Activated CD4-positive, alpha-beta T cell treated with anti-CD3 and anti-CD28 coated beads for 1 hour (primary cell): ENCODE data around the gene ASB13.

Experiments used
- DNase-seq: peaks from one replicate; pipeline ENCODE4 v3.0.0-alpha.2; 2020

Gene ASB13

DNA sequence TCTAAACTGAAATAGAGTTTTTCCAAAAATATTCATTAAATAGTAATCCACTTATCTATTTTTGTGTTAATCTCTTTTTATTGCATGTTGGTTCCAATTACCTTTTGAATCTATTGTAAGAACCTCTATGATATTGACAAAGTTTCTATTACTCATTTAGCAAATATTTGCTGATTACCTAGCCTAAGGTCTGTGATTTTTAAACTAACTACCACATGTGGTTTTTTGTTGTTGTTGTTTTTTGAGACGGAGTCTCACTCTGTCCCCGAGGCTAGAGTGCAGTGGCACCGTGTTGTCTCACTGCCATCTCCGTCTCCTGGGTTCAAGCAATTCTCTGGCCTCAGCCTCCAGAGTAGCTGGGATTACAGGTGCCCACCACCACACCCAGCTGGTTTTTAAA lies 2.0 kb upstream of the ASB13 start:
- no peak for DNase-seq

DNA sequence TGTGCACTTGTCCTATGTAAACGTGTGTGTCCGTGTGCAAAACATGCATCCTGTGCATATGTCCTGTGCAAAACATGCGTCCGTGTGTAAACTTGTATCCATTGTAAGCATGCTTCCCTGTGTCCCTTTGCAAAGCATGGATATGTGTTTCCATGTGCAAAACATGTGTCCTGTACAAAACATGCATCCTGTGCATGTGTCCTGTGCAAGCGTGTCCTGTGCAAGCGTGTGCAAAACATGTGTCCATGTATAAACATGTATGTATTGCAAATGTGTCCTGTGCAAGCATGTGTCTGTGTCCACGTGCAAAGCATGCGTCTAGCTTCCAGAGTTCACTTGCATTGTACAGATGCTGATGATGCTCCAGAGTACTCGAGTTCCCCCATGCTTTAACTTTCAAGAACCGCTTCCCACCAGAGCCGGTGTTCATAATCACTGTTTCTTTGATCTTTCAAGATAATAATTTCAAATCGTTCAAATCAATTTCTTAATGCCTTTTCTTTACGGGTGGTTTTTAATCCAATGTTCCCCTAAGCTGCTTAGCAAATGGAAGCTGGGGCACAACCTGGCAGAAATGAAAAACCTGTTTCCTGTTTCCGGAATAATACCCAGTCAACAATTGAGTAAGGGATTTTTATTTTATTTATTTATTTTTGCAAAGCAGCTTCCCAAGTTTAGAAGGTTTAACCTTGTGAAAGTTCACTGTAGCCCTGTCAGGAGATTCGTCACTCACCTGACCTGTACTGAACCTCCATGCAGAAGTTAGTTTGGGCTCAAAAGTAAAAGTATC lies 641 bp upstream of the ASB13 start:
- DNase-seq, result no peak

DNA sequence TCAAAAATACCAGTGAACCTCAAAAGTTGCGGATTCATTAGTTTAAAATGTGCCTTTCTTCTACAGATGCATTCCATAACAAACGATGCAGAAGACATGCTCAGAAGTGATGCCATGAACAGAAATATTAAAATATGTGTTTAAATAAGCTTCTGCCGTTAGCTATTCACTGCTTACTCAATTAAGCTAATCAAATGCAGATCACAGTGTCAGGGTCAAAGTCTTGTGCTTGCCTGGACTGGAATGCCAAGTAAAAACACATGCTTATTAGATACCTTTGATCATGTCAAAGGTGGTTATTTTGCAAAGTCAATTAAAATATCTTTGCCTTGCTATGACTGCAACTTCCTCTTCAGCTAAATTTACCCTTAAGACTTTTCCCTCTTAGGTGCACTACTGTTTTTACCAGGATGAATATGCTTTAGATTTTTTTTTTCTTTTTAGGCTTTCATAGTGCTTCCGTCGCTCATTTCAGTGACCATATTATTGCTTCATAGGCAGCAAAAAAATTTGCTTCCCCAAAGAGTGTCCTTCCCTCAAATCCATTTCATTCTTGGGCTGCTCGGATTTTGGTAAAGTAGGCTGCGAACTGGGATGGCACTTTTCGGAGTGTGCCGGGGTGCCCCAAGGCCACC lies 905 bp downstream of the ASB13 start:
- DNase-seq, result no peak

DNA sequence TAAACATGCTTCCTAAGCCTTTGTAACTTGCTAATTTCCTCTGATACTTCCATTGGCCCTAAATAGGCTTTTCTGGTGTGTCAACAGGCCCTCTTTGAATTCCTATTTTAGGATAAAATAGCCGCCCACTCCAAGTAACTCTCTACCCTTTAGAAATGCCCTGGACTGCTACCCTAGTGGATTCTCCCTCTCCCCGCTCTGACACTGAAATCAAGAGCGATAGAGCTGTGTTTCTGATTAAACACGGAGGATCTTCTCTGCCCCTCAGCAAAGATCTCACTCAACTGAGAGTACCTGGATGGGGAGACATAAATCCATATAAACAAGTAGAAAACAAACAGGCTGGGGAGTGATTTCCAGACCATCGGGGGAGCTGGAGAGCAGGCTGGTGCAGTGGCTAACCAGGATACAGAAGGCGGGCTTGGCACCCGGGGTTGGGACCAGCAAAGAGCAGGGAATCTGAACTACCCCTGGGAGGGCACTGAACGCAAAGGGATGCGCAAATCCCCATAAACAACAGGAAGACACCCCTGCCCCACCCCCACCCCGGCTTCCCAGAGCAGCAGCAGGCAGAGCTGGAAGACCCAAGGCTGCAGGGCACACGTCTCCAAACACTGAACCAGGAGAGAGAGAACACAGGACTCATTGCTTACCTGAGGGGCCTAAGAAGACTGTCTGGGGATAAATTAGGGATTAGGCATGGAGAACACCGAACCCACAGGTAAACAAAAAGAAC lies 2.5 kb downstream of the ASB13 start:
- DNase-seq, result no peak

DNA sequence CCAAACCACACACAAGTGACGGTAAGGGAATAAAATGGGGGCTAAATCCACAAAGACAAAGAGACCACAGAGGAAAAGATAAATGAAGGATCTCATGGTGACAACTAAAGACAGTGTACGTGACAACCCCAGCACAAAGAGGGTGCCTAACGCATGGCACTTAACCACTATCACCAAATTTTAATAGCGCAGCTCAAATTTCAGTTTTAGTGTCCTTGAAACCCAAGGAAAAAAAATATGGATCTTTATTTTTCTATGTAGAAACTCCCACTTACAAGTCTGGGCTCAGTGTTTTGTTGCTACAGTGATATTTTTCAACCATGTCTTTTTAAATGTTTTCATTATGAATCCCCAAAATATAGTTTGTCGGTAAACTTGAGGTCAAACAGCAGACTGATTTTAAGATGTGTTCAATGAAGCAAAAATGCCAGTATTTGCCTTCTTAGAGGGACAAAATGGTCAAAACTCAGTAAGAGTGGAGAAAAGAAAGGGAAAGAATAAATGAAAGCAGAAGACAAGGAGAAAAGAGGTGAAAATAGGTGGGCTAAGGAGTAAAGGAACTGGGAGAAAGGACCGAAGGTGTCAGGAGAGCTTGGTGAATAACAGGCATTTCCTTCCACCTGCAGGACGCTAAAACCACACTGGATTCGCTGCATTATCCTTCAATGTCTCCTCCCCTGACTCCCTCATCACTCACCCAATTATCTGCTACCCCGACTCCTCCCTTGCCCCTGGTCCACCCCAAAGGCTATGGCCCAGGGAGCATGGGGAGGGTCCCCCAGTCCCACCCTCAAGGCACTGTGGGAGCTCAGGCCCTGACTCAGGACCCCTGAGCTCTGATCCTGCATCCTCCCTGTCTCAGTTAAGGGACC lies 3.5 kb downstream of the ASB13 start:
- DNase-seq, result no peak

DNA sequence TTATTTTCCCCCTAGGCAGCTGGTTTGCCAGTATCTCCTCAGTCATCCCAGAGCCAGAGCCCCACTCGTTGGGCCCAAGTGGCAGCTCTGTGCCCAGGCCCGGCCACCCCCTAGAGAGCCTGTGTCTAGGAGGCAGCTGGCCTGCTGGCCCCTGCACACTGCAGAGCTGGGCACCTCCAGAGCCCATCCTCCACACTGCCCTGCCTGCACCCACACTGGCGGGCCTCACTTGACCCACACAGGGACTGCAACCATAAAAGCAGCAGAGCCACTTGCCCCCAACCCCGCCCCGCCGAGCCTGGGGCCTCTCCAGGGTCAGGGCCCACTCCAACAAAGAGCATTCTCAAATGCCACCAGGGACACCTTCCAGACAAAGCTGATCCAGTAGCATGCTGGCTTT lies 5.4 kb downstream of the ASB13 start:
- DNase-seq, result no peak

DNA sequence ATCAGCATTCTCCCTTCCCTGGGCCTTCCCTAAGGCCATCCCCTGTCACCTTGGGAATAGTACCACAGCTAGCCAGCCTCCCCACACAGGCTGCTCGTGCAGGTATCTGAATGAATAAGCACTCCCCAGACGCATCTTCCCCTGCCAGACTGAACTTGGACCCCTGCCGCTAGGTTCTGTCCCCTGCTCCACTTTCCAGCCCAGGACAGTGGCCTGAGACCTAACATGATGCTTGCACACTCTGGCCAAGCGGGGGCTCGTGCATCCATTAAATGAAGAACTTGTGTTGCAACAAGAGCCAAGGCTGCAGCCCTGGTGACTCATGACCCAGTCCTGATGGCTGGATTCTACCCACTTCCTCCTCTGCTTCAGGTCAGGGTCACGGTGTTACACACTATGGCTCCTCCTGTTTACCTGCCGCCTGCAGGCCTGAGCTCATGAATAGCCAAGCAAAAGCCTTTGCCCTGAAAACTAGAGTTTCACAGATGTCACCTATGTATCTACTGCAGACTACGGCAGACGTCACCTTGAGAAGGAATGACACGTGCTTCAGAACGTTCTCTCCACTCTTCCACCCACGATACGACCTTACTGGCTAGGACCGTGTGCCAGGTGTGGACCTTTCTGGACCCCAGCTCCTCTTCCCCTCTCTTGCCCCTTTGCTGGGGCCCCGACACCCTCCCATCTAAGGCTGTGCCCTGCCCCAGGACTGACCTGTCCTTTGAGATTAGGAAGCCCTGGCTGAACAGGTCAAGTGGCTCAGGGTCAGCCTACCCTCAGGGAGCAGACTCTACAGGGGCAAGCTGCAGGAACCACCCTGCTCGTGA lies 6.5 kb downstream of the ASB13 start:
- no peak for DNase-seq

DNA sequence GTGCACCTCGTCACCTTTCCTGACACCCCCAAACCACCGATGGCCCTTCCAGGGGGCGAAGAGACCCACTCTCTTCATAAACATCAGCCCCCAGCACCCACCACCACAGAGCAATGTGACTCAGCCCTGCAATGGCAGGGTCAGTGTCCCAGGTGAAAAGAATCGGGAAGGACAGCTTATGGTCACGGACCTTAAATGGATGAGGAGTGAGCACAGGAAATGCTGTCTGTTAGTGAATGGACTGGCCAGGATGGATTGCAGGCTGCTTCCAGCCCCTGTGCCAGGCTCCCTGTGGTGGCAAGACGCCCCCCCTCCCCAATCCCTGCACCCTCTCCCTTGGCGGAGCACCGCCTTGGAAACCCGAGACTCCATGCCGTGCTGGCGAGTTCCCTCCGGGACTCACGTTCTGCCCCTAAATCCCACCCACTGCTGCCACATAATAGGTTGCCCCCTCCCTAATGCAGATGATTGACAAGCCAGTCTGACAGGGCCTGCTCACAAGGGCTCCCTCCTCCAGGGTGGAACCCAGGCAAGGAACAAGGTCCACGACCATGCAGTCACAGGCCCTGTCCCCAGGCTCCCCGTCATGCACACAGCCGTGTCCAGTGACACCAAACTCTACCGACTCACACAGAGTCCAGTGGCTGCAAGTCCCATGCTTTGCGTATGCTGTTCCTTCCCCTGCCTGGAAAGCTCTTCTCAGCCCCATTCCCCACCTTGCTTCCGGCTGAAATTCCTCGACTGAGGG lies 7.3 kb downstream of the ASB13 start:
- DNase-seq, result no peak

DNA sequence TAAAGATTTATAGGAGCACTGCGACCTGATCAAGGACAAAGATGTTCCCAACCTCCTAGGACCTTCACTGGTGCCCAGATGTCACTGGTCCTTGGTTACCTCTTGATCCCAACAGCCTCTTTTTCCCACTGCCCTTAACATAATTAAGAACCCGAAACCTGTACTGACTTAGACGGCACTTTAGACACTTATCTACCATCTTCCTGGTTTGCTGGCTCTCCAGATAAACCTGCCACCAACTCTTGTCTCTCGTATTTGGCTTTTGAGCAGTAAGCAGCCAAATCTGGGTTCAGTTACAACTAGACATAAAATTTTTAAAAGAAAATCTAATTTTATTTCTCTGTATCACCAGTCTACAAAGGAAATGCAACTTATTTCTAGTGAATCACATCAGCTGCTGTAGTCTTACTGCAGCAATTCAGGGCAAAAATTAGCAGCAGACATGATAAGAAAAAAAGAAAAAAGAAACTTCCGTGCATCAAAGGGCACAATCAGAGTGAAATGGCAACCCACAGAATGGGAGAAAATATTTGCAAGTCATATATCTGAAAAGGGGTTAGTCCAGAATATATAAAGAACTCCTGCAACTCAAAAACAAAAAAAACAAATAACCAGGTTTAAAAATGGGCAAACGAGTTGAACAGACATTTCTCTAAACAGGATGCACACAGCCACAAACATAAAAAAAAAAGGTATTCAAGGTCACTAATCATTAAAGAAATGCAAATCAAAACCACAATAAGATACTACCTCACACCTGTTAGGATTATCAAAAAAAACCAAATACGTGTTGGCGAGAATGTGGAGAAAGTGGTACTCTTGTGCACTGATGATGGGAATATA lies 9.4 kb downstream of the ASB13 start:
- DNase-seq, result no peak

DNA sequence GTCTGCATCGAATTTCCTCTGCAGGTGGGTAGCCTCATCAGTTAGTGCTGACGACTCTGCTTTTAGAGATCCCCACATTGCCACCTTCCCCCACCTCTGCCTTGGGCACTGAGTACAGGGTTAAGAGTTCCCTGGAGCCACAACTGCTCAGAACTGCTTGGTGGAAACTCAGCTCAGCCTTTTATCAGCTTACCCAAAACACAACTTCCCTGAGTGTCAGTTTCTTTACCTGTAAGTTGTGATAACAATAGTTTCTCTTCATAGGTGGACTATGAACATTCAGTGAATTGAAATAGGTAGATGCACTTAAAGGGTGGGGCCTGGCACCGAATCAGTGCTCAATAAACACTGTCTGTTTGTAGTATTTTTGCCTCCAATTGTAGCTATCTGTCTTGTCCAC lies 11.3 kb downstream of the ASB13 start:
- DNase-seq, result no peak

DNA sequence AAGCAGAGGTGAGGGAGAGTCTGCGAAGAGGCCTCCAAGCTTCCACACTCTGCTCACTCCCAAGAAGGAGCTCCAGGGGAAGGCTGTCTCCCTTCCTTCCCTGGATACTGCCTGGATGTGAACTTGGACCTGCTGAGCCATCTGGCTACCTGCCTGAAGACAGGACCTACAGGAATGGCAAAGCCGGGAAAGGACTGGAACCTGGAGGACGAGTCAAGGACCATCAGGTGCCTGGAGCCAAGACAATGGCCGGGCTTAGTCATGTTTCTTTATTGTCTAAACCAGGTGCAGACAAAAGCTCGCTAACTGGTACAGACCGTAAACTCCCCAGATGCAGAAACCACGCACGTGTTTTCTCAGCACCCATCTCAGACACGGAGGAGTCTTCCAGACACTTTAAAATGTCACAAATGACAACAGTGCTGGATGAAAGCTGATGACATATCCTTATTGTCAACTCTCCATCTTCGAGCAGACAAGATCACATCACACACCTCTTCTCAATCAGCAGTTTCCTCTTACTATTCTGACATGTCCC lies 12.1 kb downstream of the ASB13 start:
- DNase-seq, result no peak

DNA sequence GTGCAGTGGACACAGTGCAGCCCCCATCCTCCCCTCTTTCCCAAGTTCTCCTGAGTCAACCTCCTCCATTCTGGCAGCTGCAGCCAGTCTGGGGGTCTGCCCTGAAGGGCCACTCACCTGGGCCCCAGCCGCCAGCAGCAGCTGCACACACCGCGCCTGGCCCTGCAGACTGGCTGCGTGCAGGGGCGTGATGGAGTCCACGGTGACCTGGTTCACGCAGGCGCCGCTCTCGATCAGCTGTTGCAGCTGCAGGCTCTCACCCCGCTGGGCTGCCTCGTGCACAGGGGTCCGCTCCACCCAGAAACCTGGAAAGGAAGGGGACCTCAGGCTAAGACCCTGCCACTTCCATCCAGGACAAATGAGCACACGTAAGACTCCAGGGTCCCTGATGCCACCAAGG lies 13.6 kb downstream of the ASB13 start:
- DNase-seq, result no peak

DNA sequence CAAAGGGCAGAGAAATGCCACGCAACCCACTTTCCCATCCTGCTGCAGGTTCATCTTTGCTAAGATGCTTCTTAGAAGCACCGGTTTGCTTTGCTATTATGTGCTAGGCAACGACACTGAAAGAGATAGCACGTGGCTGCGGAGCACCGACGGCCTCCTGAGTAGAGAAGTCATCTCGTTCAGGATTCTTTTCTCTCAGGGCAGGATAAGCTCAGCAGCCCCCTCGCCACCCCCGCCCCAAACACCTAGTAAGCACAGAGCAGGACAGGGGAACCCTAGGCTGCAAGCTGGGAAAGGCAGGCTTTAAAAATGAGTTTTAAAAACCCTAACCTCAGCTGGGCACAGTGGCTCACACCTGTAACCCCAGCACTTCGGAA lies 15.0 kb downstream of the ASB13 start:
- no peak for DNase-seq

DNA sequence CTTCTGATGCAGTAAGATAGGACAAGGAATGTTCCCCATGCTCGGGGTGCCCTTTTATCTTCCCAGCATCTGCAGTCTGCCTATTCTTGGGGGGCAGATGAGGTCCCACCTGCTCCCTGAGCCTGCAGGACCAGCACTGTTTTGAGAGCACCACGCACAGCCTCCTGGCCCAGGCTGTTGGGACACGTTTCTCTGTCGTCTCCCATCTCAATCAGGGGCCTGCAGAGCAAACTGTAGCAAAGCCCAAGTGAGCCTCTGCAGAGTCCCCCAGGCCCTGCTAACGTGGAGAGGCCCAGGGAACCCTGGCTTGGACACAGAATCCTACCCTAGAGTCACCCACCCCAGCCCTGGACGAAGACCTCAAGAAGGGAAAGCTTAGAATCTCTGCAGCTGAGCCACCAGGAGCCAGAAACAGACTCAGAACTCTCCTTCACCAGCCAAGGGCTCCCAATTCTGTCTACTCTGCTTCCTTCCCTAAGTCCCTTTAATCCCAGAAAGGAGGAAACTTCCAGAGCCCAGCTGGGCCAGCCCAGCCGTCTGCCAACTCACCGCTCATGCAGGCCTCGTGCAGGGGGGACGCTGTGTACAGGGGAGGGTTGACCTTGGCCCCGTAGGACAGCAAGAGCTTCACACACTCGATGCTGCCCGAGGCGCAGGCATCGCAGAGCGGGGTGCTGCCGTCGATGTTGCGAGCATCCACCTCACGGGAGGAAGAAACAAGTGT lies 15.6 kb downstream of the ASB13 start:
- DNase-seq, result no peak

DNA sequence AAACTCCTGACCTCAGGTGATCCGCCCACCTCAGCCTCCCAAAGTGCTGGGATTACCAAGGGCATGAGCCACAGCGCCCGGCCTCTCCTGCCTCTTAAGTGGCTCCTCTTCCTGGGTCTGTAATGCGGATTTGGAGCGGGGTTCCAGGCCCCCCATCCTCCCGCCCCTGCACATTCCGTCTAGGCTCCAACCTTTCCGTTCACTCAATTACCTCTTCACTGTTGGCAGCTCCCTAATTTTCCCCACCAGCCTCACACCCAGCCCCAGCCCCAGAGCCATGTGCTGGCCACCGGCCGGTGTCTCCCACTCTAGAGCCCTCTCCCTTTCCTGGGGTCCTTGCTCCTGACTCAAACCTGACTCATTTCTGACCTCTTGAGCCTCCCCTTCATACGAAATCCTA lies 16.6 kb downstream of the ASB13 start:
- DNase-seq, result no peak

DNA sequence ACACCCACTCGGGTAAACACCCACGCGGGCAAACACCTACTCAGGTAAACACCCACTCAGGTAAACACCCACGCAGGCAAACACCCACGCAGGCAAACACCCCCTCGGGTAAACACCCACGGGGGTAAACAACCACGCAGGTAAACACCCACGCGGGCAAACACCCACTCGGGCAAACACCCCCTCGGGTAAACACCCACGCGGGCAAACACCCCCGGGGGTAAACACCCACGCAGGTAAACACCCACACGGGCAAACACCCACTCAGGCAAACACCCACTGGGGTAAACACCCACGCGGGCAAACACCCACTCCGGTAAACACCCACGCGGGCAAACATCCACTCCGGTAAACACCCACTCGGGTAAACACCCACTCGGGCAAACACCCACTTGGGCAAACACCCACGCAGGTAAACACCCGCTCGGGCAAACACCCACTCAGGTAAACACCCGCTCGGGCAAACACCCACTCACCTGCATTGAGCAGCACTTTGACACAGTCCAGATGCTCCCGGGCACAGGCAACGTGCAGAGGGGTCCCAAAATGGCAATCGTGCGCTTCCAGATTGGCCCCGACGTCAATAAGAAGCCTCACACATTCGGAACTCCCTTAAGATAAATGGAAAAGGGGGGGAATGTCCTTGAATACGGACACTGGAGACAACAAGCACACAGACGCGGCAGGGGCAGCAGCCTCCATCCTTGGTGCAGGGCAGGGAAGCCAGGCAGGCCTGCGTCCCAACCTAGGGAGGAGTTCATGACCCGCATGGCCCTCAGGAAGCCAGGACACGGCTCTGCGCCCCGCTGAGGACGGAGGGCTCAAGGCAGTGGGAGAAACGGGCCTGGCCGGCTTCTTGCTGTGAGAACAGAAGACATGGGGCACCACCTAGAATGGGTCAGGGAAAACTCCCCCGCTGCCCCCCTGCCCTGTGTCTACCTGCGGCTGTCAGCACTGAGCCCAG lies 17.6 kb downstream of the ASB13 start:
- DNase-seq, result no peak

DNA sequence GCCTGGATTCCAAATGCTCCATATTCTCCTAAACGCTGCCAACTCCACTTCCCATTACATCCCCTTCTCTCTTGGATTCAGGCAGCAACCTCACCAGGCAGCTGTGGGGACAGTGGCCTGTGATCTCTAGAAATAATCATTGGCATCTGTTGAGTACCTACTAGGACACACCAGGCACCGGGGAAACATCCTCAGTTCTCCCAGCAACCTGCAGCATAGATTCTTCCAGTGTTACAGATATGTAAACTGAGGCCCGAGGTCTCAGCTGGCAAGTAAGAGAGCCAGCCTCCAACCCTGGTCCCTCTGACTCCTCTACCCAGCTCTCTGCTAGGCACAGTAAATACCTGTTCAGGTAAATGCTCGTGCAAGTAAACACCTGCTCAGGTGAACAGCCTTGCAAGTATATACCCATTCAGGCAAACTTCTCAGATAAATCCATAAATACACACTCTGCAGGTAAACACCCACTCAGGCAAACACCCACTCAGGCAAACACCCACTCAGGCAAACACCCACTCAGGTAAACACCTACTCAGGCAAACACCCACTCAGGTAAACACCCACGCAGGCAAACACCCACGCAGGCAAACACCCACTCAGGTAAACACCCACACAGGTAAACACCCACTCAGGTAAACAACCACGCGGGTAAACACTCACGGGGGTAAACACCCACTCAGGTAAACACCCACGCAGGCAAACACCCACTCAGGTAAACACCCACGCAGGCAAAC lies 18.7 kb downstream of the ASB13 start:
- DNase-seq, result no peak
